NCI-H1092 treated with DMSO at 0.1 percent for 48 hours (cell line): ENCODE results near the gene POU5F1.

Source experiments
- DNase-seq: peaks from one replicate; lab custom pipeline; 2025; lab: John Stamatoyannopoulos, UW

POU5F1 gene

GRCh38 chr6:31139599-31139998 lies 30.9 kb downstream of the POU5F1 start:
- DNase-seq: no peak

GRCh38 chr6:31138982-31139381 lies 31.5 kb downstream of the POU5F1 start, which contains the start of gene PSORS1C2:
PSORS1C2 (minus strand) TSS chr6:31139066; CDS start chr6:31139026, 40 bp downstream.
- DNase-seq: no peak

- DNase-seq: no peak
These were observed 34.8 kb downstream of the POU5F1 start for GRCh38 chr6:31135710-31136109.

GRCh38 chr6:31132806-31133205 lies 37.7 kb downstream of the POU5F1 start:
- no peak for DNase-seq

GRCh38 chr6:31131595-31131994 lies 38.9 kb downstream of the POU5F1 start:
- no peak for DNase-seq

- DNase-seq: no peak
These were observed 39.7 kb downstream of the POU5F1 start for GRCh38 chr6:31130751-31131150.

GRCh38 chr6:31129130-31129529 lies 41.4 kb downstream of the POU5F1 start:
- no peak for DNase-seq

GRCh38 chr6:31128093-31128676 lies 42.3 kb downstream of the POU5F1 start:
- DNase-seq: peak; percentile 2

GRCh38 chr6:31126396-31127175 lies 43.9 kb downstream of the POU5F1 start:
- DNase-seq: no peak

GRCh38 chr6:31125586-31126363 lies 44.7 kb downstream of the POU5F1 start:
- DNase-seq: no peak

GRCh38 chr6:31125162-31125561 lies 45.3 kb downstream of the POU5F1 start:
- DNase-seq: no peak

- DNase-seq: no peak
These were observed 47.4 kb downstream of the POU5F1 start for GRCh38 chr6:31122791-31123706.

- DNase-seq: no peak
These were observed 49.2 kb downstream of the POU5F1 start for GRCh38 chr6:31121131-31121790.

GRCh38 chr6:31120151-31120915 lies 50.1 kb downstream of the POU5F1 start, which contains the start of gene CDSN:
CDSN (minus strand) TSS chr6:31120446; CDS start chr6:31120419, 27 bp downstream.
- DNase-seq: no peak

- DNase-seq: no peak
These were observed 52.3 kb downstream of the POU5F1 start for GRCh38 chr6:31118178-31118577.

GRCh38 chr6:31116661-31117385 lies 53.7 kb downstream of the POU5F1 start:
- DNase-seq: no peak

- DNase-seq: no peak
These were observed 54.4 kb downstream of the POU5F1 start for GRCh38 chr6:31115941-31116560.

GRCh38 chr6:31114970-31115849 lies 55.3 kb downstream of the POU5F1 start:
- DNase-seq: no peak
